Measurements from ENCODE around the gene SCFD2. TPM values are rescaled to one million over a fixed set of nuclear protein-coding genes. Genes with fewer than 3 reads are reported as not detected.

SCFD2 gene
- total and polyA plus RNA-seq, 8 donors = 4.0 to 13.5 (median 8.9) TPM

DNA sequence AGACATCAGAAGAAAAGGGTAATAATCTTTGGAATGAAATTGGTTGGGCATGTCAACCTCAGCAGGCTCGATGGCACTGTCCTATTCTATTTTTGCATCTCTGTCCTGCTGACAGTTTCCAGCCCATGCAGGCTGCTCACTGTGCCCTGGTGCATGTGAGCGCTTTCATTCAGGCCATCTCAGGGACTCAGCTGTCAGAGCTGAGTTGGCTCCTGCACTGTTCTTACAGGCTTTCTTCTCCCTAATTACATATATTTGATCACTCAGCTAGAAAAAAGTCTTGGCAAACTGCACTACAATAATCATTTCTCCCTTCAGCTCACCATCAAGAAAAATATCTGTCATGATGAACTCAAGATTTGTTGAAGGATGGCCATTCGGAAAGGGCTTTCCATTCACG is 419.0 kb downstream of the SCFD2 start:
- FAIRE-seq = no peak
- WGBS, 2 donors = 92 to 94% methylated on average over 4 of the region's 4 CpGs

GRCh38 chr4:52945982-52946381 is 419.9 kb downstream of the SCFD2 start:
- no peak overlapping the region for H3K4me3 ChIP-seq
- H3K27ac ChIP-seq = no peak overlapping the region
- ATAC-seq (no peak), DNase-seq (no peak), FAIRE-seq (no peak)
- intact Hi-C loops (cut with DNase I) = no loop called here
- H3K9me3 ChIP-seq = no peaks in the 10 kb centered on the region
- H3K4me1 ChIP-seq = peaks cover 0 to 8% (median 0%) of the 10 kb centered on the region in 3 donors
- TF ChIP-seq, protein P1, sequence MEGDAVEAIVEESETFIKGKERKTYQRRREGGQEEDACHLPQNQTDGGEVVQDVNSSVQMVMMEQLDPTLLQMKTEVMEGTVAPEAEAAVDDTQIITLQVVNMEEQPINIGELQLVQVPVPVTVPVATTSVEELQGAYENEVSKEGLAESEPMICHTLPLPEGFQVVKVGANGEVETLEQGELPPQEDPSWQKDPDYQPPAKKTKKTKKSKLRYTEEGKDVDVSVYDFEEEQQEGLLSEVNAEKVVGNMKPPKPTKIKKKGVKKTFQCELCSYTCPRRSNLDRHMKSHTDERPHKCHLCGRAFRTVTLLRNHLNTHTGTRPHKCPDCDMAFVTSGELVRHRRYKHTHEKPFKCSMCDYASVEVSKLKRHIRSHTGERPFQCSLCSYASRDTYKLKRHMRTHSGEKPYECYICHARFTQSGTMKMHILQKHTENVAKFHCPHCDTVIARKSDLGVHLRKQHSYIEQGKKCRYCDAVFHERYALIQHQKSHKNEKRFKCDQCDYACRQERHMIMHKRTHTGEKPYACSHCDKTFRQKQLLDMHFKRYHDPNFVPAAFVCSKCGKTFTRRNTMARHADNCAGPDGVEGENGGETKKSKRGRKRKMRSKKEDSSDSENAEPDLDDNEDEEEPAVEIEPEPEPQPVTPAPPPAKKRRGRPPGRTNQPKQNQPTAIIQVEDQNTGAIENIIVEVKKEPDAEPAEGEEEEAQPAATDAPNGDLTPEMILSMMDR (IDR thresholded peaks at IDR 0.05) = no peak
- no peaks in the 10 kb centered on the region for H3K36me3 ChIP-seq
- H3K27me3 ChIP-seq = no peaks in the 10 kb centered on the region
- 90 to 95% methylated on average over 2 of the region's 2 CpGs for WGBS, 2 donors

More for the DNA sequence above, 419.0 kb downstream of the SCFD2 start:
- peaks cover 0 to 8% (median 0%) of the 10 kb centered on the region in 3 donors for H3K4me1 ChIP-seq
- H3K27me3 ChIP-seq = no peaks in the 10 kb centered on the region
- ATAC-seq (no peak), DNase-seq (no peak)
- no peaks in the 10 kb centered on the region for H3K36me3 ChIP-seq
- intact Hi-C loops (cut with DNase I) = no loop called here
- no peak overlapping the region for H3K4me3 ChIP-seq
- TF ChIP-seq, protein P1 (IDR thresholded peaks at IDR 0.05) = no peak
- no peaks in the 10 kb centered on the region for H3K9me3 ChIP-seq
- H3K27ac ChIP-seq = no peak overlapping the region

GRCh38 chr4:52945326-52945898 is 420.4 kb downstream of the SCFD2 start:
- TF ChIP-seq, protein P1 (IDR thresholded peaks at IDR 0.05) = no peak
- H3K27ac ChIP-seq = no peak overlapping the region
- FAIRE-seq = no peak
- no peaks in the 10 kb centered on the region for H3K36me3 ChIP-seq
- 86 to 95% methylated on average over 2 of the region's 2 CpGs for WGBS, 2 donors
- H3K4me3 ChIP-seq = no peak overlapping the region
- H3K9me3 ChIP-seq = no peaks in the 10 kb centered on the region
- no peak for DNase-seq
- H3K27me3 ChIP-seq = no peaks in the 10 kb centered on the region
- no peak for ATAC-seq
- intact Hi-C loops (cut with DNase I) = no loop called here
- H3K4me1 ChIP-seq = peaks cover 0 to 8% (median 0%) of the 10 kb centered on the region in 3 donors

GRCh38 chr4:52943677-52944076 is 422.2 kb downstream of the SCFD2 start:
- Histone ChIP-seq H3K36me3 (no peaks in the 10 kb centered on the region), H3K4me3 (no peak overlapping the region), H3K9me3 (no peaks in the 10 kb centered on the region), H3K27ac (no peak overlapping the region), H3K4me1 (peaks cover 0 to 10% (median 8%) of the 10 kb centered on the region in 3 donors), H3K27me3 (no peaks in the 10 kb centered on the region)
- intact Hi-C loops (cut with DNase I) = no loop called here
- TF ChIP-seq, protein P1 (IDR thresholded peaks at IDR 0.05) = no peak
- no peak for DNase-seq
- ATAC-seq = no peak
- FAIRE-seq = no peak

GRCh38 chr4:52942936-52943335 is 422.9 kb downstream of the SCFD2 start:
- no peaks in the 10 kb centered on the region for H3K36me3 ChIP-seq
- no peaks in the 10 kb centered on the region for H3K9me3 ChIP-seq
- ATAC-seq = no peak
- TF ChIP-seq, protein P1 (IDR thresholded peaks at IDR 0.05) = no peak
- H3K4me1 ChIP-seq = peaks cover 0 to 10% (median 7%) of the 10 kb centered on the region in 3 donors
- 97 to 100% methylated on average over 1 of the region's 1 CpG for WGBS, 2 donors
- no peak overlapping the region for H3K4me3 ChIP-seq
- H3K27ac ChIP-seq = no peak overlapping the region
- DNase-seq = no peak
- no peaks in the 10 kb centered on the region for H3K27me3 ChIP-seq
- intact Hi-C loops (cut with DNase I) = no loop called here
- no peak for FAIRE-seq
